Fibroblast of lung (primary cell): ENCODE data around the gene FBLN7. TPM values are rescaled to one million over a fixed set of nuclear protein-coding genes. Genes with fewer than 3 reads are reported as not detected.

Experiments
- DNase-seq, 2 donors: peaks; one replicate each; pipeline versions ENCODE4 v3.0.0 to v3.0.0-alpha.2; 2010; ENCODE audit warnings: low read depth in 2 of 2
- H2AFZ ChIP-seq: 2 replicates; pipeline ENCODE4 v1.5.1; 2012; ENCODE audit warnings: low read length, control low read depth, inconsistent platforms
- H3K27ac ChIP-seq: 2 replicates; pipeline ENCODE4 v1.5.1; 2011; ENCODE audit warnings: low read length, control low read depth; ENCODE audit not compliant: insufficient read depth
- H3K27me3 ChIP-seq: 2 replicates; pipeline ENCODE4 v1.5.1; 2011; ENCODE audit warnings: mild to moderate bottlenecking, low read length; ENCODE audit not compliant: control insufficient read depth, insufficient read depth
- H3K36me3 ChIP-seq: 2 replicates; pipeline ENCODE4 v1.5.1; 2011; ENCODE audit warnings: low read length; ENCODE audit not compliant: control insufficient read depth, insufficient read depth
- H3K4me1 ChIP-seq: 2 replicates; pipeline ENCODE4 v1.5.1; 2011; ENCODE audit warnings: low read length; ENCODE audit not compliant: control insufficient read depth, insufficient read depth; ENCODE audit errors: extremely low read depth
- H3K4me2 ChIP-seq: 2 replicates; pipeline ENCODE4 v1.5.1; 2011; ENCODE audit warnings: low read length, control low read depth; ENCODE audit not compliant: insufficient read depth; ENCODE audit errors: extremely low read depth
- H3K4me3 ChIP-seq, 4 experiments: fragments of 200-600 bp in 1 of 4; sonication (generic) in 1 of 4; replicated peaks in 1 of 4; 2 replicates each; pipeline ENCODE4 v1.5.1; 2011 to 2016; ENCODE audit warnings: low read length in 4 of 4, low read depth in 3 of 4, mild to moderate bottlenecking in 3 of 4, control low read depth in 2 of 4, inconsistent platforms in 1 of 4, mixed read lengths in 1 of 4; ENCODE audit not compliant: insufficient read depth in 1 of 4; ENCODE audit errors: control extremely low read depth in 1 of 4
- H3K79me2 ChIP-seq: 2 replicates; pipeline ENCODE4 v1.5.1; 2012; ENCODE audit warnings: mild to moderate bottlenecking, low read length, inconsistent platforms; ENCODE audit not compliant: control insufficient read depth, insufficient read depth
- H3K9ac ChIP-seq: 2 replicates; pipeline ENCODE4 v1.5.1; 2011; ENCODE audit warnings: mild to moderate bottlenecking, low read length, control low read depth; ENCODE audit not compliant: insufficient read depth
- H3K9me3 ChIP-seq: 2 replicates; pipeline ENCODE4 v1.5.1; 2012; ENCODE audit warnings: low read depth, low read length; ENCODE audit not compliant: control insufficient read depth, insufficient read depth
- H4K20me1 ChIP-seq: 2 replicates; pipeline ENCODE4 v1.5.1; 2011; ENCODE audit warnings: low read length; ENCODE audit not compliant: control insufficient read depth, insufficient read depth; ENCODE audit errors: extremely low read depth
- CTCF ChIP-seq, 2 donors: IDR thresholded peaks in 1 of 2; conservative IDR thresholded peaks in 1 of 2; 1 replicate in 1 of 2; 2 replicates in 1 of 2; pipeline ENCODE4 v1.5.1; 2011 to 2012; ENCODE audit warnings: low read length in 2 of 2, control low read depth in 1 of 2, inconsistent platforms in 1 of 2, low read depth in 1 of 2, mild to moderate bottlenecking in 1 of 2
- EZH2 ChIP-seq: IDR thresholded peaks from 2 replicates; pipeline ENCODE4 v1.5.1; 2012; ENCODE audit warnings: low read length, control low read depth, mild to moderate bottlenecking; ENCODE audit errors: missing control alignments
- polyA plus RNA-seq, 2 donors: library from polyadenylated mRNA; depleted of rRNA in 1 of 2; stranded (reverse) in 1 of 2; unstranded in 1 of 2; fragments of >200 nt; gene quantifications; 2 replicates each; pipeline ENCODE4 v1.2.1, GENCODE V29; 2011 to 2012; ENCODE audit warnings: missing spikeins in 1 of 2
- total RNA-seq: library from RNA; depleted of rRNA; stranded (reverse); fragments of >200 nt; gene quantifications from 2 replicates; pipeline ENCODE4 v1.2.1, GENCODE V29; 2014

The FBLN7 gene
- total and polyA plus RNA-seq, 2 donors (not counting 1 experiment from before 2014, with no cell fraction given), result 0.99 to 4.6 TPM

DNA sequence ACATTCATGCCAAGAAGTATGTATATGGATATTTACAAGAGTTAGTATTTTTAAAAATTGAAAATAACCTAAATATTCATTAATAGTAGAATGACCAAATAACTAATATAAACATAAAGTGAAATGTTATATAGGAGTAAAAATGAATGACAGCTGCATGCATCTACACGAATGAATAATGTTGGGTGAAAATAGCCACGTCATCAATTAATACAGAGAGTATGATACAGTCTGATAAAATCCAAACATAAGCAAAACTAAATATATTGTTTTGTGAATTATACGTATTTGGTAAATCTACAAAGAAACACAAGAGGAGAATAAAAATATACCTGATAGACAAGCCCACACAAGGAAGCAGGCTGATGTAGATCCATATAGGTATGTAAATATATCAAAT, 92.2 kb downstream of the FBLN7 start:
- Histone ChIP-seq H3K36me3 (no peaks in the 10 kb centered on the region), H2AFZ (no peak overlapping the region), H3K9ac (no peak overlapping the region), H3K4me3 (no peak overlapping the region), H3K4me2 (no peak overlapping the region), H4K20me1 (no peaks in the 10 kb centered on the region), H3K4me1 (no peaks in the 10 kb centered on the region), H3K79me2 (no peaks in the 10 kb centered on the region), H3K27me3 (no peaks in the 10 kb centered on the region), H3K9me3 (no peaks in the 10 kb centered on the region), H3K27ac (no peak overlapping the region)
- DNase-seq, result no peak
- no peak for TF ChIP-seq CTCF (conservative IDR thresholded peaks at IDR 0.05 in 1 of 2, IDR thresholded peaks at IDR 0.05 in 1 of 2; ENCODE audit: low read depth in 1 of 2, low read length in 2 of 2)
- TF ChIP-seq EZH2, result no peak

Other genes with a start within 250 kb of the FBLN7 start
- gene MERTK, start 239.8 kb upstream of the FBLN7 start, total RNA-seq, result 1.8 and 6.6 TPM in 2 replicates
- gene MERTK, start 239.8 kb upstream of the FBLN7 start, polyA plus RNA-seq, result 0.34 and 0.71 TPM in 2 replicates
- 21.6 and 31.5 TPM in 2 replicates for gene TMEM87B, start 83.1 kb upstream of the FBLN7 start, total RNA-seq
- gene TMEM87B, start 83.1 kb upstream of the FBLN7 start, polyA plus RNA-seq, result 30.5 and 33.9 TPM in 2 replicates
- 4.6 and 6.9 TPM in 2 replicates for gene ZC3H8, start 116.7 kb downstream of the FBLN7 start, total RNA-seq
- gene ZC3H8, start 116.7 kb downstream of the FBLN7 start, polyA plus RNA-seq, result 2.8 and 3.3 TPM in 2 replicates
- gene ZC3H6, start 137.2 kb downstream of the FBLN7 start, total RNA-seq, result 4.4 and 6.6 TPM in 2 replicates
- 0.85 and 1.7 TPM in 2 replicates for gene ZC3H6, start 137.2 kb downstream of the FBLN7 start, polyA plus RNA-seq